GM12874 (cell line): ENCODE data around the gene BRIP1.

Source experiments
- CTCF ChIP-seq: IDR thresholded peaks from 2 replicates; pipeline ENCODE4 v1.5.1; 2011; ENCODE audit warnings: low read depth, mild to moderate bottlenecking, control low read depth, low read length, moderate library complexity; ENCODE audit not compliant: insufficient read depth

Gene BRIP1

GRCh38 chr17:61750656-61751055, 112.7 kb downstream of the BRIP1 start:
- no peak for TF ChIP-seq CTCF

- no peak for TF ChIP-seq CTCF
Measured at GRCh38 chr17:61749823-61750404, 113.4 kb downstream of the BRIP1 start.

- TF ChIP-seq CTCF, result no peak
Measured at GRCh38 chr17:61746248-61746985, 116.9 kb downstream of the BRIP1 start.

- no peak for TF ChIP-seq CTCF
Measured at GRCh38 chr17:61744804-61745203, 118.5 kb downstream of the BRIP1 start.

- no peak for TF ChIP-seq CTCF
Measured at GRCh38 chr17:61744252-61744651, 119.1 kb downstream of the BRIP1 start.

GRCh38 chr17:61743766-61744165, 119.6 kb downstream of the BRIP1 start:
- TF ChIP-seq CTCF, result no peak

- TF ChIP-seq CTCF, result no peak
Measured at GRCh38 chr17:61739002-61739401, 124.3 kb downstream of the BRIP1 start.
